Smooth muscle cell (in vitro differentiated cells): ENCODE results near the gene CLDN4. TPM values are rescaled to one million over a fixed set of nuclear protein-coding genes. Genes with fewer than 3 reads are reported as not detected.

ENCODE experiments used
- DNase-seq: peaks from one replicate; lab custom pipeline; 2025; ENCODE audit not compliant: unreplicated experiment; lab: John Stamatoyannopoulos, UW
- H2AFZ ChIP-seq: fragments of 200-600 bp; sonication (generic); 2 replicates; pipeline ENCODE4 v1.6.0; 2016; ENCODE audit warnings: antibody characterized with exemption, low read depth, mild to moderate bottlenecking
- H3F3A ChIP-seq: fragments of 200-600 bp; sonication (generic); 2 replicates; pipeline ENCODE4 v1.6.0; 2017; ENCODE audit warnings: antibody characterized with exemption, low read depth
- H3K27ac ChIP-seq: fragments of 200-600 bp; sonication (generic); 2 replicates; pipeline ENCODE4 v1.5.1; 2016; ENCODE audit warnings: low read depth, mild to moderate bottlenecking
- H3K27me3 ChIP-seq: fragments of 200-600 bp; sonication (generic); 2 replicates; pipeline ENCODE4 v1.6.1; 2016; ENCODE audit warnings: low read depth, mild to moderate bottlenecking
- H3K36me3 ChIP-seq: fragments of 200-600 bp; sonication (generic); 2 replicates; pipeline ENCODE4 v1.5.1; 2016; ENCODE audit warnings: low read depth
- H3K4me1 ChIP-seq: fragments of 200-600 bp; sonication (generic); 2 replicates; pipeline ENCODE4 v1.5.1; 2016; ENCODE audit warnings: low read depth
- H3K4me2 ChIP-seq: fragments of 200-600 bp; sonication (generic); 2 replicates; pipeline ENCODE4 v1.6.0; 2016; ENCODE audit warnings: mild to moderate bottlenecking
- H3K4me3 ChIP-seq: fragments of 200-600 bp; sonication (generic); 2 replicates; pipeline ENCODE4 v1.5.1; 2016; ENCODE audit warnings: mild to moderate bottlenecking
- H3K79me2 ChIP-seq: fragments of 200-600 bp; sonication (generic); 2 replicates; pipeline ENCODE4 v1.6.0; 2016; ENCODE audit warnings: low read depth, mild to moderate bottlenecking
- H3K9ac ChIP-seq: fragments of 200-600 bp; sonication (generic); 2 replicates; pipeline ENCODE4 v1.6.0; 2016; ENCODE audit warnings: low read depth
- H3K9me3 ChIP-seq: fragments of 200-600 bp; sonication (generic); replicated peaks from 2 replicates; pipeline ENCODE4 v1.5.1; 2016; ENCODE audit warnings: low read depth
- H4K20me1 ChIP-seq: fragments of 200-600 bp; sonication (generic); 2 replicates; pipeline ENCODE4 v1.6.0; 2016; ENCODE audit warnings: low read depth
- CTCF ChIP-seq: fragments of 200-600 bp; sonication (generic); IDR thresholded peaks from 2 replicates; pipeline ENCODE4 v1.5.1; 2017; ENCODE audit warnings: borderline replicate concordance, mild to moderate bottlenecking, antibody characterized with exemption; ENCODE audit not compliant: insufficient read depth, poor library complexity, severe bottlenecking
- whole genome bisulfite sequencing: methylation state at CpG from one replicate; pipeline ENCODE4 v1.1.7; 2016; ENCODE audit warnings: low lambda C conversion rate; 5-methylcytosine and 5-hydroxymethylcytosine counted together
- polyA plus RNA-seq: library from polyadenylated mRNA; unstranded; fragments of >200 nt; fragmentation: Nextera tagmentation; extraction: Ambion mirVana; gene quantifications from 2 replicates; pipeline ENCODE4 v1.2.1, GENCODE V29; 2016
- total RNA-seq: library from RNA; depleted of rRNA; stranded (reverse); fragments of >200 nt; gene quantifications from 2 replicates; pipeline ENCODE4 v1.2.3, GENCODE V29; 2014

CLDN4 gene
- total and polyA plus RNA-seq, 2 experiments from 2014 or later: 63.5 to 109 TPM

GRCh38 chr7:73839743-73840714 lies 9.2 kb downstream of the CLDN4 start:
- Histone ChIP-seq H3F3A (peaks cover 13% of the 10 kb centered on the region), H4K20me1 (no peaks in the 10 kb centered on the region), H3K79me2 (no peaks in the 10 kb centered on the region), H3K27me3 (no peaks in the 10 kb centered on the region), H3K36me3 (no peaks in the 10 kb centered on the region), H3K4me3 (no peak overlapping the region), H3K9ac (no peak overlapping the region), H3K4me1 (peaks cover 4% of the 10 kb centered on the region), H3K9me3 (no peaks in the 10 kb centered on the region), H3K4me2 (no peak overlapping the region), H2AFZ (no peak overlapping the region), H3K27ac (no peak overlapping the region)
- no peak for DNase-seq
- no peak for TF ChIP-seq CTCF
- WGBS: 90% methylated on average over 22 of the region's 22 CpGs

GRCh38 chr7:73840715-73841379 lies 10.1 kb downstream of the CLDN4 start:
- Histone ChIP-seq H3K9ac (no peak overlapping the region), H3K36me3 (no peaks in the 10 kb centered on the region)
- WGBS: over 99% methylated on average over 16 of the region's 16 CpGs

GRCh38 chr7:73841689-73842066 lies 10.9 kb downstream of the CLDN4 start:
- H3K9ac ChIP-seq: peak overlapping the region; percentile 47
- H3K4me3 ChIP-seq: peak overlapping the region; percentile 58
- peak overlapping the region; percentile 85 for H3K4me2 ChIP-seq
- no peaks in the 10 kb centered on the region for H3K79me2 ChIP-seq
- WGBS: 65% methylated on average over 15 of the region's 15 CpGs
- H4K20me1 ChIP-seq: no peaks in the 10 kb centered on the region
- H3K36me3 ChIP-seq: no peaks in the 10 kb centered on the region
- peaks cover 4% of the 10 kb centered on the region for H3K4me1 ChIP-seq
- H3K9me3 ChIP-seq: no peaks in the 10 kb centered on the region
- H3F3A ChIP-seq: peaks cover 16% of the 10 kb centered on the region
- no peak for DNase-seq
- no peak overlapping the region for H3K27ac ChIP-seq
- TF ChIP-seq CTCF: no peak
- H2AFZ ChIP-seq: no peak overlapping the region
- no peaks in the 10 kb centered on the region for H3K27me3 ChIP-seq

More at GRCh38 chr7:73840715-73841379, 10.1 kb downstream of the CLDN4 start:
- no peaks in the 10 kb centered on the region for H3K27me3 ChIP-seq
- H3K27ac ChIP-seq: no peak overlapping the region
- H3K4me3 ChIP-seq: no peak overlapping the region
- H3K79me2 ChIP-seq: no peaks in the 10 kb centered on the region
- H3K4me2 ChIP-seq: no peak overlapping the region
- H2AFZ ChIP-seq: no peak overlapping the region
- H3K9me3 ChIP-seq: no peaks in the 10 kb centered on the region
- TF ChIP-seq CTCF: no peak
- peaks cover 16% of the 10 kb centered on the region for H3F3A ChIP-seq
- no peaks in the 10 kb centered on the region for H4K20me1 ChIP-seq
- no peak for DNase-seq
- H3K4me1 ChIP-seq: peaks cover 4% of the 10 kb centered on the region
